Pancreas (tissue), 10 donors: ENCODE results near the gene ADAM15. TPM values are rescaled to one million over a fixed set of nuclear protein-coding genes. Genes with fewer than 3 reads are reported as not detected.

ENCODE experiments used
- ATAC-seq, 4 donors: fragments of 200-7000 bp; cut with Tn5 transposase; one replicate each; pipeline versions ENCODE4 v1.8.0 to v1.9.1; 2020; ENCODE audit warnings: mild to moderate bottlenecking in 4 of 4, moderate library complexity in 4 of 4
- DNase-seq, 6 donors: peaks; one replicate each; pipeline ENCODE4 v3.0.0-alpha.2; 2020
- FAIRE-seq: peaks from 2 replicates; lab custom pipeline; 2012; peaks lifted over from hg19 to GRCh38; lab: Jason Lieb, UNC
- H3K27ac ChIP-seq, 4 donors: fragments of 200-600 bp; sonication (generic); 1 replicate in 3 of 4; 2 replicates in 1 of 4; pipeline versions ENCODE4 v1.5.0 to v1.8.0; 2020
- H3K27me3 ChIP-seq, 4 donors: fragments of 200-600 bp; one replicate each; pipeline ENCODE4 v1.8.0; 2021
- H3K36me3 ChIP-seq, 3 donors: fragments of 200-600 bp; sonication (generic) in 1 of 3; one replicate each; pipeline versions ENCODE4 v1.5.0 to v1.8.0; 2020 to 2021
- H3K4me1 ChIP-seq, 3 donors: fragments of 200-600 bp; one replicate each; pipeline ENCODE4 v1.8.0; 2021
- H3K4me3 ChIP-seq, 4 donors: fragments of 200-600 bp; sonication (generic) in 2 of 4; one replicate each; pipeline versions ENCODE4 v1.5.0 to v1.8.0; 2020 to 2021
- H3K9me3 ChIP-seq, 4 donors: fragments of 200-600 bp; one replicate each; pipeline ENCODE4 v1.8.0; 2021
- WGBS, 2 donors: extraction: QIAGEN DNeasy Blood & Tissue Kit; methylation state at CpG; one replicate each; pipeline ENCODE4 v1.1.7; 2013; 5-methylcytosine and 5-hydroxymethylcytosine counted together
- intact Hi-C, 3 donors: fragments of 100-400 bp; cut with DNase I; formaldehyde crosslinking; loops; one replicate each; pipeline versions ENCODE4 v1.11.1 to v1.14.2; 2022
- polyA plus RNA-seq, 2 donors: library from polyadenylated mRNA; stranded (reverse); fragments of 200-250 nt; gene quantifications; one replicate each; pipeline ENCODE4 v1.2.3, GENCODE V29; 2013
- total RNA-seq, 6 donors: library from RNA; stranded (reverse); fragmentation: NEBNext Ultra II Directional in 4 of 6; extraction: Animal tissue kit (Norgen Biotek cat#: 25700) in 4 of 6; gene quantifications; one replicate each; pipeline versions ENCODE4 v1.2.1 to v1.2.4, GENCODE V29; 2021 to 2023
- TF ChIP-seq, protein P1 (sequence below), 4 donors: fragments of 200-600 bp; sonication (generic) in 3 of 4; IDR thresholded peaks; one replicate each; pipeline versions ENCODE4 v1.5.0 to v1.8.0; 2021; ENCODE audit warnings: antibody characterized with exemption in 4 of 4
- donor health status: healthy with polysubstance abuse.
- donor health status: DM: no; HTN: no; CAD: no; lungs with moderate emphysema.
- donor health status: DM: no; HTN: no; CAD: no.
- donor health status: control.
- donor health status: control.
- donor health status: Bipolar disorder and iron deficiency.
- donor health status: DM: yes; HTN: yes; CAD: no.
- donor health status: DM: no; HTN: no; CAD: no.
- donor health status: DM: no; HTN: no; CAD: no.
- donor health status: DM: yes; HTN: yes; CAD: no.

The ADAM15 gene
- total and polyA plus RNA-seq, 8 donors, result 23.7 to 125 (median 35.2) TPM

DNA sequence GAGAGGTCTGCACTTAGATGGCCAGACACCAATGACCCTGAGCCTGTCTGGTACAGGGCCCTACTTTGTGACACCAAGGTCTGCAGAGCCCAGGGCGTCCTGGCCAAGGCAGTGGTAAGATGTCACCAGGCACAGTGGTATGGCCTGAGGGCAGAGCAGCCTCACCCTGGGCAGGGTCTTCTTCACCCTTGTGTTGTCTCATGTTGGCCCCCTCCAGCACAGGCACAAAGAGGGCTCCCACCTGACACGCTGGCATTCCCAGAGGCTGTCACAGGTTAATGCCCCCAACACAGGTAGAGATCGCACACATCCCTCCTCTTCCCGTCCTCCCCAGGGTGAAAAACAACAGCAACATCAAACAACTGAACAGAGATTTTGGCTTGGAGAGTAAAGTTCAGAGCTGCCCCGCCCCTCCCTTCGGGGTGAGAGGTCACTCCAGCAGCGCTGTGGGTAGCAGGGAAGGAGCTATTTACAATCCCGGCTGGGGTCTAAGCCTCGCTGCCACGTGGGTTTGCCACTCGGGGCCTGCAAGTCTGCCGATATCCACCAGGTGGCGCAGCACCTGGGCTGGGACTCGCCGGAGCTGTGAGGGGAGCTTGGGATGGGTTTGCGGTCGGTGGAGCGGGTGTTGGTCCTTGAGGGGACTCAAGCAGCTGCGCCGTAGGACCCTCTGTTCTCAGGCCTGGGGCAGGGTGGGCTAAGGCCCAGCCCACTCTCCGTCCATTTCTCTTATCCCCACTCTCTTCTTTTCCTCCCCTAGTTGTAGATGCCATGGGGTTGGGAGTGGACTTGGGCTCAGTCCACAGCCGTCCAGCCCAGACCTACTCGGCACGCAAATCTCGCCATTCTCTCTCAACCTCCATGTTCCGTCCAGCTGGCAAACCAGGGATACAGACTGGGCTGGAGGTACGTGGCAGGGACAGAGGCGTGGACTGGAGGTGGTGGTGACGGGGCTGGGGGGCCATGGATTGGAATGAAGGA is 40.2 kb downstream of the ADAM15 start:
- Histone ChIP-seq H3K4me1 (peaks cover 0 to 4% (median 0%) of the 10 kb centered on the region in 3 donors), H3K4me3 (no peak overlapping the region), H3K27ac (no peak overlapping the region), H3K9me3 (no peaks in the 10 kb centered on the region), H3K36me3 (no peaks in the 10 kb centered on the region), H3K27me3 (no peaks in the 10 kb centered on the region)
- DNase-seq, result peak in 5 of 6 donors; percentile 58 to 94 (median 84)
- no peak for FAIRE-seq
- TF ChIP-seq, protein P1, sequence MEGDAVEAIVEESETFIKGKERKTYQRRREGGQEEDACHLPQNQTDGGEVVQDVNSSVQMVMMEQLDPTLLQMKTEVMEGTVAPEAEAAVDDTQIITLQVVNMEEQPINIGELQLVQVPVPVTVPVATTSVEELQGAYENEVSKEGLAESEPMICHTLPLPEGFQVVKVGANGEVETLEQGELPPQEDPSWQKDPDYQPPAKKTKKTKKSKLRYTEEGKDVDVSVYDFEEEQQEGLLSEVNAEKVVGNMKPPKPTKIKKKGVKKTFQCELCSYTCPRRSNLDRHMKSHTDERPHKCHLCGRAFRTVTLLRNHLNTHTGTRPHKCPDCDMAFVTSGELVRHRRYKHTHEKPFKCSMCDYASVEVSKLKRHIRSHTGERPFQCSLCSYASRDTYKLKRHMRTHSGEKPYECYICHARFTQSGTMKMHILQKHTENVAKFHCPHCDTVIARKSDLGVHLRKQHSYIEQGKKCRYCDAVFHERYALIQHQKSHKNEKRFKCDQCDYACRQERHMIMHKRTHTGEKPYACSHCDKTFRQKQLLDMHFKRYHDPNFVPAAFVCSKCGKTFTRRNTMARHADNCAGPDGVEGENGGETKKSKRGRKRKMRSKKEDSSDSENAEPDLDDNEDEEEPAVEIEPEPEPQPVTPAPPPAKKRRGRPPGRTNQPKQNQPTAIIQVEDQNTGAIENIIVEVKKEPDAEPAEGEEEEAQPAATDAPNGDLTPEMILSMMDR (IDR thresholded peaks at IDR 0.05), result peak; percentile 94 to 99 (median 96)
- WGBS, 2 donors, result 14% methylated on average over 29 of the region's 29 CpGs
- ATAC-seq, result peak; percentile 77 to 86 (median 84)
- intact Hi-C loops, result loop anchor here in 2 of 3 donors (2.0 to 5.0 kb wide), 2 partner anchors 75 to 76 kb away; no protein-coding TSS in a partner anchor

DNA sequence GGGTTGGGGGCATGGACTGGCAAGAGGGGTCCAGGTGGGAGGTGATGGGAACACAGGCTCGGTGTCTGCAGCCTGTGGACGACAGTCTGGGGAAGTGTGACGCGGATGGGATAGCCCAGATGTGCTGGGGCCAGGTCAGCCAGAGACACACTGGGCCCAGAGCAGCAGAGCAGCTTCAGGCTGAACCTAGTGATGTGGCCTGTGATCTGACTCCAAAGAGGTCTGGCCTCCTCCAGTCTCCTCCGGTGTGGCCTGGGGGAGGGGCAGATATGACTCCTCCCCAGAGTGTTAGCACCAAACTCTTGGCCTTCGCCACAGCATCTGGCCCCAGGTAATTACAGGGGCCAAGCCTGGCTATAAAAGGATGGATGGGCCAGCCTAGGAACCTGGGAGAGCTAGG is 41.0 kb downstream of the ADAM15 start:
- DNase-seq, result peak in 1 of 6 donors; percentile 45
- H3K4me1 ChIP-seq, result peaks cover 0 to 4% (median 0%) of the 10 kb centered on the region in 3 donors
- no peak overlapping the region for H3K4me3 ChIP-seq
- TF ChIP-seq, protein P1 (IDR thresholded peaks at IDR 0.05), result no peak
- no peaks in the 10 kb centered on the region for H3K9me3 ChIP-seq
- WGBS, 2 donors, result 54 to 74% methylated on average over 6 of the region's 6 CpGs
- H3K27me3 ChIP-seq, result no peaks in the 10 kb centered on the region
- ATAC-seq, result no peak
- no peaks in the 10 kb centered on the region for H3K36me3 ChIP-seq
- intact Hi-C loops, result loop anchor here in 1 of 3 donors (5.0 kb wide), 1 partner anchor 75 kb away; no protein-coding TSS in a partner anchor
- H3K27ac ChIP-seq, result no peak overlapping the region
- no peak for FAIRE-seq

DNA sequence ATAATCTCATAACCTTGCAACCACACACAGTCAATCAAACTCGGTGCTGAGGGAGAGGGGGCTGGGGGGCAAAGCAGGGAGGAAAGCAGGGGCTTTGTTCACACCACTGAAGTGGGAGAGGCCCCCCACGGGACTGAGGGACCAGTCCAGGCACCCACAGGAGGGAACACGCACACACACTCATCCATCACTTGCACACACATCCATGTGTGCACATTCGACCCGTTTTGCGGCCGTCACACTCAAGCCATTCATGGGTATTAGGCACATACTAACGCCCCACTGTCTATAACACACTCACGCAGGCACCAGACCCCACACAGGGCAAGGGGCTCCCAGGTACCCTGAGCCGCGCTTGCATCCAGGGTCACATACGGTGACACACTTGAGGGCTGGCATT is 41.5 kb downstream of the ADAM15 start:
- DNase-seq (peak in 1 of 6 donors; percentile 40), ATAC-seq (no peak), FAIRE-seq (no peak)
- 69 to 81% methylated on average over 12 of the region's 12 CpGs for WGBS, 2 donors
- Histone ChIP-seq H3K4me3 (no peak overlapping the region), H3K9me3 (no peaks in the 10 kb centered on the region), H3K36me3 (no peaks in the 10 kb centered on the region), H3K27me3 (no peaks in the 10 kb centered on the region), H3K27ac (no peak overlapping the region), H3K4me1 (peaks cover 0 to 4% (median 0%) of the 10 kb centered on the region in 3 donors)
- TF ChIP-seq, protein P1 (IDR thresholded peaks at IDR 0.05), result no peak
- intact Hi-C loops, result loop anchor here in 1 of 3 donors (5.0 kb wide), 1 partner anchor 75 kb away; no protein-coding TSS in a partner anchor

DNA sequence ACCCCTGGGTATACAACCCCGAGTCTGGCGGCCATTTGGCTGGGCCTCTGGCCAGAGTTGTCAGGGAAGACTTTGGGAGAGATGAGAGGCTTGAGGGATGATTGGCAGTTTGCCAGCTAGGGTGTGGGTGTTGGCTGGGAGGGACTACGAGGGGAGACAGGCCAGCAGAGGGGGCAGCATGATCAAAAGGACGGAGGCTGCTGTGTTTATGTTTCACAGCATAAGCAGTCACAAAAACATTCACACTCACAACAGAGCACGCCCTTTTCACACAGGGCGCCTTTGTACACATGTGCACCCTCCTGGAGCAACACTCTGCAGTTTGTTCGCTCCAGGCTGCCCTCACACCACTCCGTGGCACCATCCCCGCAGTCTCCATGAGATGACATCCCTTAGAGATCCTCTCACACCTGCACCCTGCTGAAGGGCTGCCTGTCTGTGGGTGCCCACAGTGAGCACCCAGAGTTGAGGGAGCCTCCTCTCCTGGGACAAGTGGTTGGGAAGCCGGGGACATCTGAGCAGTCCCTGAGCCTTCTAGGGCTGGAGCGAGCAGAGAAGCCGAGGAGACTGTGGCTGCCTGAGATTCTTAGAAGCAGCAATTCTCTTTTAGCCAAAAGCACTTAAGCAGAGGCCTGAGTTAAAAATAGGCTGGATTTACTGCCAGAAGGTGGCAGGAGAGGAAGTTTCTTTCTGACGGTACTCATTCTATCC is 43.0 kb downstream of the ADAM15 start:
- DNase-seq (peak in 3 of 6 donors; percentile 29 to 46 (median 41)), ATAC-seq (peak; percentile 25 to 68 (median 60)), FAIRE-seq (no peak)
- Histone ChIP-seq H3K9me3 (no peaks in the 10 kb centered on the region), H3K27me3 (no peaks in the 10 kb centered on the region), H3K27ac (no peak overlapping the region), H3K4me3 (no peak overlapping the region), H3K36me3 (no peaks in the 10 kb centered on the region), H3K4me1 (peaks cover 0 to 4% (median 0%) of the 10 kb centered on the region in 3 donors)
- TF ChIP-seq, protein P1 (IDR thresholded peaks at IDR 0.05), result peak in 3 of 4 donors; percentile 14 to 23 (median 15)
- intact Hi-C loops, result loop anchor here in 1 of 3 donors (5.0 kb wide), 1 partner anchor 73 kb away; no protein-coding TSS in a partner anchor
- 30 to 37% methylated on average over 13 of the region's 13 CpGs for WGBS, 2 donors
